ENCODE results near the gene UGCG. TPM values are rescaled to one million over a fixed set of nuclear protein-coding genes. Genes with fewer than 3 reads are reported as not detected.
A peak's percentile ranks its signal among the peaks of the same experiment; 100 is the strongest.

The UGCG gene
- total RNA-seq, 1 donor, result 121 TPM

GRCh38 chr9:111904891-111905291 is 8.3 kb downstream of the UGCG start:
- no peak for TF ChIP-seq CTCF (IDR thresholded peaks at IDR 0.05; ENCODE audit: extremely low read depth, low read depth, low read length)
- H3K27ac ChIP-seq (ENCODE audit: low read depth, low read length), result peak overlapping the region; percentile 97
- peak overlapping the region; percentile 2 for H3K4me2 ChIP-seq (ENCODE audit: insufficient read depth, low read length)
- no peak overlapping the region for H2AFZ ChIP-seq (ENCODE audit: low read length)
- DNase-seq (ENCODE audit: insufficient read length, low spot score, missing footprints), result no peak
- peaks cover 90% of the 10 kb centered on the region for H4K20me1 ChIP-seq (ENCODE audit: insufficient read depth, low read length)
- H3K9me3 ChIP-seq (ENCODE audit: low read depth, low read length), result no peaks in the 10 kb centered on the region
- no peaks in the 10 kb centered on the region for H3K27me3 ChIP-seq (ENCODE audit: insufficient read depth, low read length)
- H3K79me2 ChIP-seq (ENCODE audit: insufficient read depth, low read length), result peaks cover 100% of the 10 kb centered on the region
- H3K4me1 ChIP-seq (ENCODE audit: insufficient read depth, low read length), result peaks cover 91% of the 10 kb centered on the region
- peaks cover 56% of the 10 kb centered on the region for H3K36me3 ChIP-seq (ENCODE audit: insufficient read depth, low read length)
- no peak overlapping the region for H3K4me3 ChIP-seq (ENCODE audit: insufficient read depth, low read length)

- Histone ChIP-seq H4K20me1 (ENCODE audit: insufficient read depth, low read length) (peaks cover 88% of the 10 kb centered on the region), H3K4me1 (ENCODE audit: insufficient read depth, low read length) (peaks cover 76% of the 10 kb centered on the region), H3K27ac (ENCODE audit: low read depth, low read length) (peak overlapping the region; percentile 19), H3K4me3 (ENCODE audit: insufficient read depth, low read length) (no peak overlapping the region), H2AFZ (ENCODE audit: low read length) (no peak overlapping the region), H3K9me3 (ENCODE audit: low read depth, low read length) (no peaks in the 10 kb centered on the region), H3K79me2 (ENCODE audit: insufficient read depth, low read length) (peaks cover 99% of the 10 kb centered on the region), H3K36me3 (ENCODE audit: insufficient read depth, low read length) (peaks cover 52% of the 10 kb centered on the region), H3K27me3 (ENCODE audit: insufficient read depth, low read length) (no peaks in the 10 kb centered on the region), H3K4me2 (ENCODE audit: insufficient read depth, low read length) (peak overlapping the region; percentile 5)
- no peak for DNase-seq (ENCODE audit: insufficient read length, low spot score, missing footprints)
- TF ChIP-seq CTCF (IDR thresholded peaks at IDR 0.05; ENCODE audit: extremely low read depth, low read depth, low read length), result no peak
Observed at GRCh38 chr9:111907147-111907546, 10.5 kb downstream of the UGCG start.

- Histone ChIP-seq H2AFZ (ENCODE audit: low read length) (no peak overlapping the region), H3K79me2 (ENCODE audit: insufficient read depth, low read length) (peaks cover 99% of the 10 kb centered on the region), H3K36me3 (ENCODE audit: insufficient read depth, low read length) (peaks cover 54% of the 10 kb centered on the region), H3K27ac (ENCODE audit: low read depth, low read length) (no peak overlapping the region), H4K20me1 (ENCODE audit: insufficient read depth, low read length) (peaks cover 89% of the 10 kb centered on the region), H3K4me1 (ENCODE audit: insufficient read depth, low read length) (peaks cover 75% of the 10 kb centered on the region), H3K4me3 (ENCODE audit: insufficient read depth, low read length) (no peak overlapping the region), H3K4me2 (ENCODE audit: insufficient read depth, low read length) (peak overlapping the region; percentile 15), H3K27me3 (ENCODE audit: insufficient read depth, low read length) (no peaks in the 10 kb centered on the region), H3K9me3 (ENCODE audit: low read depth, low read length) (no peaks in the 10 kb centered on the region)
- no peak for TF ChIP-seq CTCF (IDR thresholded peaks at IDR 0.05; ENCODE audit: extremely low read depth, low read depth, low read length)
- no peak for DNase-seq (ENCODE audit: insufficient read length, low spot score, missing footprints)
Observed at GRCh38 chr9:111909444-111909843, 12.8 kb downstream of the UGCG start.

- Histone ChIP-seq H3K4me1 (ENCODE audit: insufficient read depth, low read length) (peaks cover 76% of the 10 kb centered on the region), H3K27me3 (ENCODE audit: insufficient read depth, low read length) (no peaks in the 10 kb centered on the region), H3K9me3 (ENCODE audit: low read depth, low read length) (no peaks in the 10 kb centered on the region), H3K4me3 (ENCODE audit: insufficient read depth, low read length) (no peak overlapping the region), H3K27ac (ENCODE audit: low read depth, low read length) (peak overlapping the region; percentile 30), H4K20me1 (ENCODE audit: insufficient read depth, low read length) (peaks cover 92% of the 10 kb centered on the region), H2AFZ (ENCODE audit: low read length) (no peak overlapping the region), H3K79me2 (ENCODE audit: insufficient read depth, low read length) (peaks cover 99% of the 10 kb centered on the region), H3K36me3 (ENCODE audit: insufficient read depth, low read length) (peaks cover 61% of the 10 kb centered on the region), H3K4me2 (ENCODE audit: insufficient read depth, low read length) (peak overlapping the region; percentile 15)
- no peak for TF ChIP-seq CTCF (IDR thresholded peaks at IDR 0.05; ENCODE audit: extremely low read depth, low read depth, low read length)
- no peak for DNase-seq (ENCODE audit: insufficient read length, low spot score, missing footprints)
Observed at GRCh38 chr9:111910428-111910827, 13.8 kb downstream of the UGCG start.

All from osteoblast (primary cell).